ENCODE data around the gene MTHFD2L. TPM values are rescaled to one million over a fixed set of nuclear protein-coding genes. Genes with fewer than 3 reads are reported as not detected.

MTHFD2L gene
- total and polyA plus RNA-seq, 9 of the 15 experiments (the other 6 are each of a cell fraction or from before 2014, with no cell fraction given): 10.0 to 39.0 (median 26.0) TPM

GRCh38 chr4:74329307-74329706 lies 171.4 kb downstream of the MTHFD2L start:
- H3K36me3 ChIP-seq (ENCODE audit: control insufficient read depth, insufficient read depth, low read length): no peaks in the 10 kb centered on the region
- peak; percentile 0; the same call in 2 of the 3 replicates for ATAC-seq
- peak overlapping the region; percentile 83 for H3K27ac ChIP-seq (ENCODE audit: extremely low read depth, low read depth, low read length)
- no TSS peak for BruUV-seq (replicated peaks)
- no peaks in the 10 kb centered on the region for H4K20me1 ChIP-seq (replicated peaks; ENCODE audit: control insufficient read depth, insufficient read depth, low read length)
- peak overlapping the region; percentile 65; the same call in 1 of the 2 replicates for H3K4me2 ChIP-seq (ENCODE audit: insufficient read depth, low read length)
- DNase-seq (ENCODE audit: extremely low read depth in 1 of 4, low spot score in 3 of 4): no peak
- ChIA-PET POLR2A (interaction anchor here (0.6 to 1.0 kb wide), 3 partner anchors 9 to 69 kb away, joined by 3 to 6 read pairs (median 4); no protein-coding TSS in a partner anchor), CTCF (ENCODE audit: low intra/inter-chr PET ratio) (no interaction called here)
- H3K9me3 ChIP-seq (replicated peaks; ENCODE audit: control insufficient read depth, insufficient read depth, low read depth, low read length): no peaks in the 10 kb centered on the region
- H3K9ac ChIP-seq (ENCODE audit: insufficient read depth in 1 of 2, low read depth in 2 of 2, low read length in 2 of 2): peak overlapping the region in 1 of 2 experiments; percentile 70; a peak in 2 of 4 replicates
- intact Hi-C loops (cut with micrococcal nuclease): loop anchor here (5.0 kb wide), 1 partner anchor 118 kb away; the partner anchor contains the start of gene AREG
- no peaks in the 10 kb centered on the region for H3K9me1 ChIP-seq (ENCODE audit: control insufficient read depth, insufficient read depth, low read length)
- H3K4me3 ChIP-seq: peak overlapping the region; percentile 36
- H3K4me1 ChIP-seq (replicated peaks in 1 of 2; ENCODE audit: control insufficient read depth in 2 of 2, insufficient read depth in 2 of 2, low read length in 2 of 2): peaks cover 7 to 27% of the 10 kb centered on the region in 2 experiments
- peaks cover 62% of the 10 kb centered on the region for H3K79me2 ChIP-seq (ENCODE audit: control insufficient read depth, insufficient read depth, low read length)
- no peaks in the 10 kb centered on the region for H3K27me3 ChIP-seq (ENCODE audit: control insufficient read depth in 2 of 2, insufficient read depth in 2 of 2, low read length in 2 of 2)
- FAIRE-seq: no peak
- in situ Hi-C loops (cut with MboI): no loop called here
- peak overlapping the region; percentile 86 for H2AFZ ChIP-seq (ENCODE audit: low read depth, low read length)
- TF ChIP-seq ZNF778 (CRISPR knock-in tag; IDR thresholded peaks at IDR 0.05) (no peak), SPI1 (IDR thresholded peaks at IDR 0.05; ENCODE audit: borderline replicate concordance, low read depth, low read length) (no peak), ZNF133 (CRISPR knock-in tag; IDR thresholded peaks at IDR 0.05) (no peak), MAFF (IDR thresholded peaks at IDR 0.05; ENCODE audit: low read length) (no peak), CCAR2 (IDR thresholded peaks at IDR 0.05; ENCODE audit: low read depth, low read length) (no peak), CREB3L1 (IDR thresholded peaks at IDR 0.05; ENCODE audit: borderline replicate concordance, low read depth) (no peak), TRIM24 (IDR thresholded peaks at IDR 0.05) (0 out of 4 replicates have a peak, but pooled peaks of 1 of the 2 experiments have one; percentile 41), ZNF77 (CRISPR knock-in tag; IDR thresholded peaks at IDR 0.05) (no peak), GTF2E2 (tag; IDR thresholded peaks at IDR 0.05) (no peak), ZBTB34 (CRISPR knock-in tag; IDR thresholded peaks at IDR 0.05) (no peak), MLLT1 (IDR thresholded peaks at IDR 0.05) (peak in 1 of 2 experiments; percentile 8; a peak in 1 of 4 replicates), NR1H2 (CRISPR knock-in tag; IDR thresholded peaks at IDR 0.05) (no peak), EP300 (IDR thresholded peaks at IDR 0.05; ENCODE audit: low read length) (no peak), TAF9B (IDR thresholded peaks at IDR 0.05; ENCODE audit: partially characterized antibody) (no peak), KLF1 (tag; IDR thresholded peaks at IDR 0.05) (no peak), ELF1 (tag; IDR thresholded peaks at IDR 0.05) (no peak)
- TF ChIP-seq, protein P1, sequence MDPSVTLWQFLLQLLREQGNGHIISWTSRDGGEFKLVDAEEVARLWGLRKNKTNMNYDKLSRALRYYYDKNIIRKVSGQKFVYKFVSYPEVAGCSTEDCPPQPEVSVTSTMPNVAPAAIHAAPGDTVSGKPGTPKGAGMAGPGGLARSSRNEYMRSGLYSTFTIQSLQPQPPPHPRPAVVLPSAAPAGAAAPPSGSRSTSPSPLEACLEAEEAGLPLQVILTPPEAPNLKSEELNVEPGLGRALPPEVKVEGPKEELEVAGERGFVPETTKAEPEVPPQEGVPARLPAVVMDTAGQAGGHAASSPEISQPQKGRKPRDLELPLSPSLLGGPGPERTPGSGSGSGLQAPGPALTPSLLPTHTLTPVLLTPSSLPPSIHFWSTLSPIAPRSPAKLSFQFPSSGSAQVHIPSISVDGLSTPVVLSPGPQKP (CRISPR knock-in tag; IDR thresholded peaks at IDR 0.05): no peak

All from K562 (cell line).